GM04504 (cell line): ENCODE results near the gene TSPAN15.
"Not testable (repeated sequence)": the region's sequence is repeated elsewhere in the genome, so short reads cannot be mapped to it uniquely, and the experiment has no call there.

Experiments used
- DNase-seq: peaks from one replicate; pipeline ENCODE4 v3.0.0-alpha.2; 2012; ENCODE audit warnings: low read depth

The TSPAN15 gene

DNA sequence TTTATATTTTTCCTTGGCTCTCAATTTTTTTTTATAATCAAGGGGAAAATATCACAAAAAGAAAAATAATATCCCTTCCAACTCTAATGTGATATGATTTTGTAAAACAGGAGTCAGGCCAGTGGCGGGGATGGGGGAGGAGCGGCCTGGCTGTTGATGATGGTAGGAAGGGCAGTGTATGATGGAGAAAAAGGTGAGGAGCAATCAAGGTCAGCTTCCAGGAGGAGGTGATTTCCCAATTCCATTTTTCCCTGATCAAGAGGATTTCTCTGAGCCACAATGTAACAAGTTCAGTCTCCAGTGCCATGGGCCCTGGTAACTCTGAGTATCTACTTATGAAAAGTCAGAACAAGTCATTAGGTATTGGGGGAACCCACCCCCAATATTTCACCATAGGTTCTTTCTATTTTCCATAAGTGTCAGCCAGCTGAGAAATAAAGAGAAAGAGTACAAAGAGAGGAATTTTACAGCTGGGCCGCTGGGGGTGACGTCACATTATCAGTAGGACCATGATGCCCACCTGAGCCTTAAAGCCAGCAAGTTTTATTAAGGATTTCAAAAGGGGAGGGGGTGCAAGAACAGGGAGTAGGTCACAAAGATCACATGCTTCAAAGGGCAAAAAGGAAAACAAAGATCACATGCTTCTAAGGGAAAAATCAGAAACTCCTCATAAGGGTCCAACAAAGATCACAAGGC, 37.0 kb downstream of the TSPAN15 start:
- DNase-seq, result not testable (repeated sequence)

DNA sequence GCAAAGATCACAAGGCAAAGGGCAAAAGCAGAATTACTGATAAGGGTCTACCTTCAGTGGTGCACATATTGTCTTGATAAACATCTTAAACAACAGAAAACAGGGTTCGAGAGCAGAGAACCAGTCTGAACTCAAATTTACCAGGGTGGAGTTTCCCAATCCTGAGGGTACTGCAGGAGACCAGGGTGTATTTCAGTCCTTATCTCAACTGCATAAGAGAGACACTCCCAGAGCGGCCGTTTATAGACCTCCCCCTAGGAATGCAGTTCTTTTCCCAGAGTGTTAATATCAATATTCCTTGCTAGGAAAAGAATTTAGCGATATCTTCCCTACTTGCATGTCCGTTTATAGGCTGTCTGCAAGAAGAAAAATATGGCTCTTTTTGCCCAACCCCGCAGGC, 37.6 kb downstream of the TSPAN15 start:
- DNase-seq, result not testable (repeated sequence)

- DNase-seq, result no peak
These were observed 38.3 kb downstream of the TSPAN15 start for GRCh38 chr10:69489506-69490090.

DNA sequence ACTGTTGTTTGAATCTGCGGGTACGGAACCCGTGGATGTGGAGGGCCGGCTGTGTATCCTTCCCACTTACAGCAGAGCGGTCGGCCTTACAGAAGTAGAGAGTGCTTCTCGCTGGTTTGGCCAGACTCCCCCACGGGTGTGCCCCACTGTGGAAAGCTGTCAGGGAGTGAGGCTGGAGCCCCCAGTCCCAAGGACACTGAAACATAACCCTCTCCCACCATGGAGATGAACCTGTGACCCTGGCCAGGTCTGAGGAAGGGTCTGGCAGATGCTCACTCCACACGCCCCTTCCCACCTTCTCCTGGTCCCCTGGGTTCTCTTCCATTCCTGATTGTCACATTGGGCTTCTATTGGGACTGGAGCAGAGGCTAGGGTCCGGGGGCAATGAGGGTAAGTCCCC, 39.6 kb downstream of the TSPAN15 start:
- DNase-seq, result no peak

GRCh38 chr10:69491611-69492010, 40.3 kb downstream of the TSPAN15 start:
- DNase-seq, result no peak

- no peak for DNase-seq
These were observed 41.0 kb downstream of the TSPAN15 start for GRCh38 chr10:69492091-69492745.

GRCh38 chr10:69492746-69493462, 41.6 kb downstream of the TSPAN15 start:
- no peak for DNase-seq

DNA sequence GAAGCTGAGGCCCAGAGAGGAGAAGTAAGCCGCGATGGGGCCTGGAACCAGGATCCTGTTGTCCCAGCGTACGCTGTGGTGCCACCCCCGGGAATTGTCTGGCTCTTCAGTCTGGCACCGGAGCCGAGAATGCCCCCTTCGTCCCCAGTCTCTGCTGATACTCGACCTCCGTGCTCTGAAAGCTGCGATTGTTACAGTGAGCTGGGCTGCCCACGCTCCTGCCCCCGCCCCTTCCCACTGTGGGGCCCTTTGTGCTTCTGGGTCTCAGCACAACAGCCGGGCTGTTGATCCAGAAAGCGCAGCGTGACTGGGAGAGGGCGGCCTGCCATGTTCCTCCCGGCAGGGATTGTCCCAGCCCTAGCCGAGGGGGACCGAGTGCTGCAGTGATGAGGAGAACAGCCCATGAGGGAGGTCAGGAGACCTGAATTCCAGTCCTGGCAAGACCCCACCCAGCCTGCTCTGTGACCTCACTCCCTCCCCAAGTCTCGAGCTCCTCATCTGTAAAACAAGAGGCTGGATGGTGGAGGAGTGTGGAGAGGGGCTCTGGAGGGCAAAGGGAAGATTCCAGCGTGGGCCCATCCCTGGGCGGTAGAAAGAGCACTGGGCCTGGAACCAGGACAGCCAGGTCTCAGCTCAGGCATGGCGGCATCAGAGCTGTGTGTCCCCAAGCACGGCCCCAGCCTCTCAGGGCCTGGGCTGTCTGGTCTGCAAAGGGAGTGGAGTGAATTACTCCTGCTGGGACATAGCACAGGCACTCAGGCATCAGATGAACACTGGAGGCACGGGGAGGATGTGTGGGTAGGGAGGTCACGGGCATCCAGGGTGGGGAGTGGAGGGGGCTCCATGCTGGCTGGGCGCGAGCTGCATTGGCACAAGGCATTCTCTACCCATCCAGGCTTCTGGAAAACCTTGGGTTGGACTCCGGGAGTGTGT, 43.6 kb downstream of the TSPAN15 start:
- no peak for DNase-seq

DNA sequence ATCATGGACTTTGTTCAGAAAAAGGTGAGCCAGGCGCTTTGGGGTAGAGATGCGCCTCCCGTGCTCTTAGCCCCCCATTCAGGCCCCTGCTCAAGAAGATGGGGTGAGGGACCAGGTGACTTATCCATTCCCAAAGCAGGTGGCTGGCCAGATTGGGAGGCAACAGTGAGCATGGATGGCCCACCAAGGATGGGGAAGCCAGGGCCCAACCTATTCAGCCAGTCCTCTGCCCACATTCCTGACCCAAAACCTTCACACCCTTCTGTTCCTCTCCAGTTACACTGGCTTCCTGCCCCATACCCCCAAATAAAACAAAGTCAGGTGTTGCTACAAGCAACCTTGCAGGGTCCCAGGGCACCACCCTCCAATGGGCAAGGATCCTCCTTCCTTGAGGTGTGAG, 44.4 kb downstream of the TSPAN15 start:
- DNase-seq, result no peak

DNA sequence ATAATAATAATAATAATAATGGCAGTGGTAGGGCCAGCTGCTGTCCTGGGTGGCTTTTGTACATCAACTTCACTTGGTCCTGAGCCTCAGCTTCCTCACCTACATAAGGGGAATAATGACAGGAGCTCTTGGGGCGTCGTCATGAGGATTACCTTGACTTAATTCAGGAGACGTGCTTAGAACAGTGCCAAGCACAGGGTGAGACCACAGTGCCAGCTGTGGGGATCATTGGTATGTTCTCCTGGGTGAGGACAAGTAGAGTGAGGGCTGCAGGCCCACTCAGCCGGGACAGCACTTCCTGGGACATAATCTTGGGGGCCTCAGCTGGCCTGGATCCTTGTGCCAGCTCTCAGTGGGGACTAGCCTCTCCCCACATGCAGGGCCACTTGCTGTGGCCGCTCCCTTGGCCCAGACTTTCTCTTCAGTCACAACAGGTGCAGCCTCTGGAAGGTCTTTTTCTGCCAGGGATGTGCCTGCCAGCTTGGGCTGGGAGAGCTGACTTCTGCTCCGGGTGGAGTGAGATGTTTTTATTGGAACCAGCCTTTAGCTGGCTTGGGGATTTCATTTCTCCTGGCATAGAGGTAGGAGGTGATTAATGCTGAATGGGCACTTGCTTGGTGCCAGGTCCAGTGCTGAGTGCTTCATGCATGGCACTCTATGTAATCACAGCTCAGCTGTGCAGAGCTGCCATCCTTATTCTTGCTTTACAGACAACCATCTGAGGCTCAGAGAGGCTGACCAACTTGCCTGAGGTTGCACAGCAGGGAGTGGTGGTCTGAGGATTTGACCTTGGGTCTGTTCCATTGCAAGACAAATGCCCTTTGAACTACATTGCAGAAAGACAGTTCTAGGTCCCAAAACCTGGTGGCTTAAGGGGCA, 45.3 kb downstream of the TSPAN15 start:
- DNase-seq, result no peak

- no peak for DNase-seq
These were observed 45.9 kb downstream of the TSPAN15 start for GRCh38 chr10:69497231-69497561.

GRCh38 chr10:69497611-69498390, 46.5 kb downstream of the TSPAN15 start:
- DNase-seq, result no peak

- no peak for DNase-seq
These were observed 47.6 kb downstream of the TSPAN15 start for GRCh38 chr10:69498711-69499471.

GRCh38 chr10:69499726-69500689, 48.7 kb downstream of the TSPAN15 start:
- no peak for DNase-seq

- no peak for DNase-seq
These were observed 49.7 kb downstream of the TSPAN15 start for GRCh38 chr10:69500864-69501468.

DNA sequence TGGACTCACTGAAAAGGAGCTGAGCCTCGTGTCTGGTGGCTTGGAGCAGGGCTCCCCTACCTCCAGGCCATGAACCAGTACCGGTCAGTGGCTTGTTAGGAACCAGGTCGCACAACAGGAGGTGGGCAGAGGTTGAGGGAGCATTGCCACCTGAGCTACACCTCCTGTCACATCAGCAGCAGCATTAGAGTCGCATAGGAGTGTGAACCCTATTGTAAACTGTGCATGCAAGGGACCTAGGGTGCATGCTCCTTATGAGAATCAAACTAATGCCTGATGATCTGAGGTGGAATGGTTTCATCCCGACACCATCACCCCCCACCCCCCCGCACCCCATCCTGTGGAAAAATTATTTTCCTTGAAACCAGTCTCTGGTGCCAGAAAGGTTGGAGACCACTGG, 50.4 kb downstream of the TSPAN15 start:
- no peak for DNase-seq

DNA sequence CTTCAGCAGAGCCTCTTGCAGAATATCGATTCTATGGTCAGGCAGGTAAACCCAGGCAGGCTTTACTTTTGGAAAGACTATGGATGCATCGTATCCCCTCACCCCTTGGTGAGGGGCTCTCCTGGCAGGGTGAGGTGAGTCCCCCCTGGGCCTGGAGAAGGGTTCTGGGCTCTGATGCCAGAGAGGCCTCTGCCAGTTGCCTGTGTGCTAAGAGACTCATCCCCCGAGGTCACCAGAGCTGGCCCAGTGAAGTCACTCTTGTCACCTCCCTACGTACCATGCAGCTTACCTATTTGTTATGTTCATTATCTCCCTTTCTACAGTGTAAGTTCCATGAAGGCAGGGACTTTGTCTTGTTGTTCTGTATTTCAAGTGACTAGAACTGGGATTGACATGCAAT, 51.3 kb downstream of the TSPAN15 start:
- DNase-seq, result no peak
